Parathyroid adenoma (tissue), 2 donors: Measurements from ENCODE around the gene NUAK1.

Source experiments
- H2AFZ ChIP-seq: fragments of 300-600 bp; sonication (generic); one replicate; pipeline ENCODE4 v1.7.0; 2017; ENCODE audit warnings: antibody characterized with exemption, mild to moderate bottlenecking
- H3K27ac ChIP-seq: fragments of 300-600 bp; sonication (generic); one replicate; pipeline ENCODE4 v1.7.0; 2017
- H3K27me3 ChIP-seq: fragments of 300-600 bp; sonication (generic); one replicate; pipeline ENCODE4 v1.7.0; 2017; ENCODE audit warnings: low read length; ENCODE audit not compliant: control insufficient read depth, insufficient read depth
- H3K36me3 ChIP-seq: fragments of 300-600 bp; sonication (generic); one replicate; pipeline ENCODE4 v1.7.0; 2017; ENCODE audit warnings: low read length; ENCODE audit not compliant: control insufficient read depth, insufficient read depth
- H3K4me1 ChIP-seq: fragments of 300-600 bp; sonication (generic); one replicate; pipeline ENCODE4 v1.7.0; 2017; ENCODE audit warnings: control low read depth
- H3K4me2 ChIP-seq: fragments of 300-600 bp; sonication (generic); one replicate; pipeline ENCODE4 v1.7.0; 2017; ENCODE audit warnings: low read length
- H3K4me3 ChIP-seq: fragments of 300-600 bp; sonication (generic); one replicate; pipeline ENCODE4 v1.7.0; 2017; ENCODE audit warnings: low read depth, low read length
- H3K79me2 ChIP-seq: fragments of 300-600 bp; sonication (generic); one replicate; pipeline ENCODE4 v1.7.0; 2017; ENCODE audit warnings: control low read depth
- H3K9ac ChIP-seq: fragments of 300-600 bp; sonication (generic); one replicate; pipeline ENCODE4 v1.7.0; 2017; ENCODE audit warnings: mild to moderate bottlenecking
- H3K9me3 ChIP-seq: fragments of 300-600 bp; sonication (generic); one replicate; pipeline ENCODE4 v1.7.0; 2017; ENCODE audit warnings: low read length; ENCODE audit not compliant: control insufficient read depth
- TF ChIP-seq, protein P1 (sequence below): fragments of 300-600 bp; sonication (generic); IDR thresholded peaks from one replicate; pipeline ENCODE4 v1.7.0; 2017; ENCODE audit warnings: antibody characterized with exemption, mild to moderate bottlenecking
- donor health status: primary hyperparathyroidism.

Gene NUAK1

DNA sequence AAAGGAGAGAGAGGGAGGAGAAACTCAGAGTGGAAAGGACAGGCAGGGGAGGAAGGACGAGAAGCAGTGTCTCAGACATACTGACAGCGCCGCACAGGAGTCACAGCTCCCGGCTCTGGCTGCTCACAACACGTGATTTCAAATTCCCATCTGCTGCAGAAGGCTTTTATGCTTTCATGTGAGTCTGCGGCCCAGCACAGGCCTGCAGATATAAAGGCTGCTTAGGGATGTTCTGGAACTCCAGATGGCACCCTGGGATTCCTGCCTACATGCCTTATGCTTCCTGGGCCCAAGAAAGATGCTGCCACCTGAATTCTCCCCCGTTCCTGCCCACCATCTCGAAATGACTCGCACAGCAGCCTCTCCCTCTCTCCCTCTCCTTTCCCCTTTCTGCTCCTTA is 89.6 kb downstream of the NUAK1 start:
- no peaks in the 10 kb centered on the region for H3K9me3 ChIP-seq
- H2AFZ ChIP-seq = no peak overlapping the region
- no peak overlapping the region for H3K27ac ChIP-seq
- no peak overlapping the region for H3K4me2 ChIP-seq
- H3K79me2 ChIP-seq = no peaks in the 10 kb centered on the region
- H3K27me3 ChIP-seq = no peaks in the 10 kb centered on the region
- H3K36me3 ChIP-seq = no peaks in the 10 kb centered on the region
- no peak overlapping the region for H3K4me3 ChIP-seq
- H3K9ac ChIP-seq = no peak overlapping the region
- TF ChIP-seq, protein P1, sequence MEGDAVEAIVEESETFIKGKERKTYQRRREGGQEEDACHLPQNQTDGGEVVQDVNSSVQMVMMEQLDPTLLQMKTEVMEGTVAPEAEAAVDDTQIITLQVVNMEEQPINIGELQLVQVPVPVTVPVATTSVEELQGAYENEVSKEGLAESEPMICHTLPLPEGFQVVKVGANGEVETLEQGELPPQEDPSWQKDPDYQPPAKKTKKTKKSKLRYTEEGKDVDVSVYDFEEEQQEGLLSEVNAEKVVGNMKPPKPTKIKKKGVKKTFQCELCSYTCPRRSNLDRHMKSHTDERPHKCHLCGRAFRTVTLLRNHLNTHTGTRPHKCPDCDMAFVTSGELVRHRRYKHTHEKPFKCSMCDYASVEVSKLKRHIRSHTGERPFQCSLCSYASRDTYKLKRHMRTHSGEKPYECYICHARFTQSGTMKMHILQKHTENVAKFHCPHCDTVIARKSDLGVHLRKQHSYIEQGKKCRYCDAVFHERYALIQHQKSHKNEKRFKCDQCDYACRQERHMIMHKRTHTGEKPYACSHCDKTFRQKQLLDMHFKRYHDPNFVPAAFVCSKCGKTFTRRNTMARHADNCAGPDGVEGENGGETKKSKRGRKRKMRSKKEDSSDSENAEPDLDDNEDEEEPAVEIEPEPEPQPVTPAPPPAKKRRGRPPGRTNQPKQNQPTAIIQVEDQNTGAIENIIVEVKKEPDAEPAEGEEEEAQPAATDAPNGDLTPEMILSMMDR = no peak
- peaks cover 8% of the 10 kb centered on the region for H3K4me1 ChIP-seq

DNA sequence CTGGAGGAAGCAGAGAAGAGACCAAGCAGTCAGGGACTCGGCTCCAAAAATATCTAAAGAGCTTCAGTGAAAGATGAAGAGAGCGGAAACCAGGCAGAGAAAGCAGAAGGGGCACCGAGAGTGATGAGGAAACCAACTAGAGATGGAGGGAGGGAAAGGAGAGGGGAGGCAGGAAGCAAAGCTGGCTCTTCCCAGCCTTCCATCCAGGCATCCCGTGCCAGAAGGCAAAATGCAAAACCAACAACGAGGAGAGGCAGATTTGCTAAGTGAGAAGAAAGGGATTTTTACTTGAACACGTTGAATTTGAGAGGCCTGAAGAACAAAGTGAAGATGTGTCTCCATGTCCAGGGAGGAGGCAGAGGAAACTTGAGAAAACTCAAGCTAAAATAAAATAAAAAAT is 90.1 kb downstream of the NUAK1 start:
- no peak overlapping the region for H3K9ac ChIP-seq
- peaks cover 8% of the 10 kb centered on the region for H3K4me1 ChIP-seq
- H3K79me2 ChIP-seq = no peaks in the 10 kb centered on the region
- no peak overlapping the region for H3K4me2 ChIP-seq
- no peaks in the 10 kb centered on the region for H3K9me3 ChIP-seq
- H3K36me3 ChIP-seq = no peaks in the 10 kb centered on the region
- H2AFZ ChIP-seq = no peak overlapping the region
- no peak overlapping the region for H3K4me3 ChIP-seq
- TF ChIP-seq, protein P1 = no peak
- H3K27ac ChIP-seq = no peak overlapping the region
- H3K27me3 ChIP-seq = no peaks in the 10 kb centered on the region

DNA sequence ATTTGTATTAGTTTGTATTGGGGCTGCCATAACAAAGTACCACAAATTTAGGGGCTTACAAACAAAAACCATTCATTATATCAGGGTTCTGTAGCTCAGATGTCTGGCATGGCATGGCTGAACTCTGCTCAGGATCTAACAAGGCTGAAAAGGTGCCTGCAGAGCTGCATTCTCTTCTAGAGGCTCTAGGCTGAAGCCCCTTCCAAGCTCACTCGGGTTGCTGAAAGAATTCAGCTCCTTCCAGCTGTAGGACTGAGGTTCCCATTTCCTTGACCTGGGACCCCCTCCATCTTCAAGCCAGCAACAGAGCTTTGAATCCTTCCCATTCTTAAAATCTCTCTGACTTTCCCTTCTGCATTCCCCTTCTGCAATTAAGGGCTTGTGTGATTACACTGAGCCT is 90.7 kb downstream of the NUAK1 start:
- Histone ChIP-seq H3K9ac (no peak overlapping the region), H2AFZ (no peak overlapping the region), H3K4me3 (no peak overlapping the region), H3K27me3 (no peaks in the 10 kb centered on the region), H3K4me2 (no peak overlapping the region), H3K27ac (no peak overlapping the region), H3K79me2 (no peaks in the 10 kb centered on the region), H3K4me1 (peaks cover 8% of the 10 kb centered on the region), H3K36me3 (no peaks in the 10 kb centered on the region), H3K9me3 (no peaks in the 10 kb centered on the region)
- TF ChIP-seq, protein P1 = no peak

DNA sequence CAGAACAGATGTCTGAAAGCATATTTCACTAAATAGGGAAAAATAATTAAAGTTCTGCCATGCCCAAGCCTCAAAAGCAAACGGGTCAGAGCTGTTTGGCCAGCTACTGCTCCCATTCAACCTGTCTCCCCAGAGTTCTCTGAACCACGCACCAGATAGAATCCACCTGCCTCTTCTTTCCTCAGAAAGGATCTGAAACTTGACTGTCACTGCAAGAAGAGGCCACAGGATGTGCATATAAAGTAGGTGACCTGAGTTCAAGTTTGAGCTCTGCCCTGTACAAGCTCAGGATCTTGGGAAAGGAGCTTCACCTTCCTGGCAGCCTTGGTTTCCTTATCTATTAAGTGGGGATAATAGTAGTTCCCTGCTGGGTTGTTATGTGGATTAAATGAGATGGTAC is 91.8 kb downstream of the NUAK1 start:
- no peak overlapping the region for H3K4me3 ChIP-seq
- H3K9ac ChIP-seq = no peak overlapping the region
- TF ChIP-seq, protein P1 = no peak
- no peak overlapping the region for H2AFZ ChIP-seq
- H3K79me2 ChIP-seq = no peaks in the 10 kb centered on the region
- no peaks in the 10 kb centered on the region for H3K36me3 ChIP-seq
- H3K27ac ChIP-seq = no peak overlapping the region
- H3K4me1 ChIP-seq = peaks cover 5% of the 10 kb centered on the region
- H3K4me2 ChIP-seq = no peak overlapping the region
- no peaks in the 10 kb centered on the region for H3K9me3 ChIP-seq
- no peaks in the 10 kb centered on the region for H3K27me3 ChIP-seq

DNA sequence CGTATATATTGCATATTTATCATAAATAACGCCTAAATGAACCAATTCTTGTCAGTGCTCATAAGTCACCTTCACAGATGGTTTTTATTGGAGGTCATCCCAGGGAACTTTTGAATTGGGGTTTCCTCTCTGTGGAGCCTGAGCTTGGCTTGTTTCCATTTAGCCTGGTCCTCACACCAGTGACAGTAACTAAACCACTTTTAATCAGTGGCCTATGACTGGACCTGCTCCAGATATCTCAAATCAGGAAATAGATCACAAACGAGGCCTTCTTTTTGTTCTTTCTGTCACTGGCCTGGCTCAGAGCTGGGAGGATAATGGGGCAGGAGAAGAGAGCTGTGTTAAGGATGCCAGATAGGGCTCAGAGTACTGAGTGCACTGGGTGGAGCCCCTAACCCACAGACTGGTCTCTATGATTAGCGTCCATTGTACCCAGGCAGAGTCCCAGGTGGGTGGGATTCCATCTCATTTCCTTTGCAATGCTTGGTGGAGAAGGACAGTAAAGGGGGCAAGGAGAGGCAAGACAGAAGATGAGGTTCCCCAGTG is 92.4 kb downstream of the NUAK1 start:
- TF ChIP-seq, protein P1 = no peak
- Histone ChIP-seq H3K4me3 (no peak overlapping the region), H3K9me3 (no peaks in the 10 kb centered on the region), H3K4me2 (no peak overlapping the region), H3K27me3 (no peaks in the 10 kb centered on the region), H3K4me1 (peaks cover 2% of the 10 kb centered on the region), H3K27ac (no peak overlapping the region), H3K79me2 (no peaks in the 10 kb centered on the region), H3K9ac (no peak overlapping the region), H3K36me3 (no peaks in the 10 kb centered on the region), H2AFZ (no peak overlapping the region)
